GM23248 (cell line): ENCODE data around the gene KCNIP1. TPM values are rescaled to one million over a fixed set of nuclear protein-coding genes. Genes with fewer than 3 reads are reported as not detected.

Experiments used
- DNase-seq: peaks from one replicate; pipeline ENCODE4 v3.0.0-alpha.2; 2015
- H2AFZ ChIP-seq: fragments of 200-600 bp; sonication (generic); 2 replicates; pipeline ENCODE4 v1.6.1; 2016; ENCODE audit warnings: antibody characterized with exemption
- H3F3A ChIP-seq: fragments of 200-600 bp; sonication (generic); 2 replicates; pipeline ENCODE4 v1.6.1; 2016; ENCODE audit warnings: mild to moderate bottlenecking, antibody characterized with exemption, mixed run types; ENCODE audit not compliant: insufficient read depth
- H3K27ac ChIP-seq: fragments of 200-600 bp; sonication (generic); 2 replicates; pipeline ENCODE4 v1.5.1; 2016; ENCODE audit warnings: mild to moderate bottlenecking
- H3K27me3 ChIP-seq: fragments of 200-600 bp; sonication (generic); replicated peaks from 2 replicates; pipeline ENCODE4 v1.6.1; 2016; ENCODE audit warnings: mild to moderate bottlenecking; ENCODE audit not compliant: insufficient read depth
- H3K36me3 ChIP-seq: fragments of 200-600 bp; sonication (generic); 2 replicates; pipeline ENCODE4 v1.6.1; 2016; ENCODE audit warnings: low read depth, mild to moderate bottlenecking
- H3K4me1 ChIP-seq: fragments of 200-600 bp; sonication (generic); 2 replicates; pipeline ENCODE4 v1.6.1; 2016; ENCODE audit warnings: mild to moderate bottlenecking; ENCODE audit not compliant: insufficient read depth
- H3K4me2 ChIP-seq: fragments of 200-600 bp; sonication (generic); one replicate; pipeline ENCODE4 v1.6.1; 2016; ENCODE audit warnings: mild to moderate bottlenecking; ENCODE audit not compliant: unreplicated experiment
- H3K4me3 ChIP-seq: fragments of 200-600 bp; sonication (generic); 2 replicates; pipeline ENCODE4 v1.5.1; 2016; ENCODE audit warnings: mild to moderate bottlenecking
- H3K79me2 ChIP-seq: fragments of 200-600 bp; sonication (generic); 2 replicates; pipeline ENCODE4 v1.6.1; 2016; ENCODE audit warnings: mild to moderate bottlenecking; ENCODE audit not compliant: insufficient read depth
- H3K9ac ChIP-seq: fragments of 200-600 bp; sonication (generic); 2 replicates; pipeline ENCODE4 v1.6.1; 2016; ENCODE audit warnings: mild to moderate bottlenecking
- H3K9me2 ChIP-seq: fragments of 200-600 bp; sonication (generic); 2 replicates; pipeline ENCODE4 v1.6.1; 2016; ENCODE audit warnings: mixed run types, mild to moderate bottlenecking, moderate library complexity; ENCODE audit not compliant: insufficient read depth
- H3K9me3 ChIP-seq: fragments of 200-600 bp; sonication (generic); one replicate; pipeline ENCODE4 v1.6.1; 2017; ENCODE audit warnings: low read depth
- H4K20me1 ChIP-seq: fragments of 200-600 bp; sonication (generic); 2 replicates; pipeline ENCODE4 v1.6.0; 2016; ENCODE audit not compliant: insufficient read depth
- EZH2 ChIP-seq: fragments of 200-600 bp; sonication (generic); IDR thresholded peaks from 2 replicates; pipeline ENCODE4 v1.6.1; 2018; ENCODE audit warnings: antibody characterized with exemption, mild to moderate bottlenecking; ENCODE audit not compliant: insufficient read depth, poor library complexity, severe bottlenecking
- EZH2phosphoT487 ChIP-seq: fragments of 200-600 bp; sonication (generic); IDR thresholded peaks from 2 replicates; pipeline ENCODE4 v1.6.1; 2018; ENCODE audit warnings: antibody characterized with exemption, moderate library complexity, mild to moderate bottlenecking, low read depth; ENCODE audit not compliant: insufficient read depth
- WGBS, 2 experiments: methylation state at CpG; one replicate each; pipeline ENCODE4 v1.1.6; 2015 to 2017; ENCODE audit warnings: low lambda C conversion rate in 2 of 2, low coverage in 1 of 2; ENCODE audit errors: missing lambda C conversion rate in 2 of 2; 5-methylcytosine and 5-hydroxymethylcytosine counted together
- in situ Hi-C: fragments of 300-500 bp; cut with MboI; formaldehyde crosslinking; loops from 2 replicates; pipeline ENCODE4 v1.15.0; 2020
- polyA plus RNA-seq: library from polyadenylated mRNA; unstranded; fragments of >200 nt; fragmentation: Nextera tagmentation; extraction: Ambion mirVana; gene quantifications from 2 replicates; pipeline ENCODE4 v1.2.1, GENCODE V29; 2016
- total RNA-seq: library from RNA; depleted of rRNA; stranded (reverse); fragments of >200 nt; shearing (Covaris generic); gene quantifications from 2 replicates; pipeline ENCODE4 v1.2.3, GENCODE V29; 2014

Gene KCNIP1
- total and polyA plus RNA-seq, 2 experiments from 2014 or later: not detected

- Histone ChIP-seq H3K27me3 (peaks cover 10% of the 10 kb centered on the region), H3K79me2 (no peaks in the 10 kb centered on the region), H3K4me1 (no peaks in the 10 kb centered on the region), H3F3A (no peaks in the 10 kb centered on the region), H3K9me2 (no peaks in the 10 kb centered on the region), H2AFZ (no peak overlapping the region), H3K27ac (no peak overlapping the region), H3K4me2 (no peak overlapping the region), H3K36me3 (no peaks in the 10 kb centered on the region), H3K4me3 (no peak overlapping the region), H4K20me1 (no peaks in the 10 kb centered on the region), H3K9ac (no peak overlapping the region), H3K9me3 (no peaks in the 10 kb centered on the region)
- 36 to 48% methylated on average over 5 of the region's 5 CpGs for WGBS, 2 experiments
- no peak for DNase-seq
- TF ChIP-seq EZH2phosphoT487 (no peak), EZH2 (no peak)
- in situ Hi-C loops: no loop called here
Measured at GRCh38 chr5:170662966-170663365, 159.1 kb downstream of the KCNIP1 start.

GRCh38 chr5:170678811-170679210, 175.0 kb downstream of the KCNIP1 start:
- H3K27me3 ChIP-seq: peaks cover 20% of the 10 kb centered on the region
- DNase-seq: no peak
- H3K27ac ChIP-seq: no peak overlapping the region
- H3K9ac ChIP-seq: no peak overlapping the region
- no peaks in the 10 kb centered on the region for H4K20me1 ChIP-seq
- no peaks in the 10 kb centered on the region for H3F3A ChIP-seq
- H2AFZ ChIP-seq: no peak overlapping the region
- H3K4me3 ChIP-seq: no peak overlapping the region
- TF ChIP-seq EZH2phosphoT487: no peak
- TF ChIP-seq EZH2: no peak
- H3K4me2 ChIP-seq: no peak overlapping the region
- H3K9me3 ChIP-seq: no peaks in the 10 kb centered on the region
- H3K79me2 ChIP-seq: no peaks in the 10 kb centered on the region
- no peaks in the 10 kb centered on the region for H3K4me1 ChIP-seq
- no peaks in the 10 kb centered on the region; the same call in 1 of the 2 replicates for H3K9me2 ChIP-seq
- WGBS, 2 experiments: 70 to 74% methylated on average over 2 of the region's 2 CpGs
- H3K36me3 ChIP-seq: no peaks in the 10 kb centered on the region
- in situ Hi-C loops: no loop called here

- H3K9me3 ChIP-seq: no peaks in the 10 kb centered on the region
- no peaks in the 10 kb centered on the region for H3K4me1 ChIP-seq
- no peaks in the 10 kb centered on the region for H3K79me2 ChIP-seq
- WGBS, 2 experiments: 4 to 9% methylated on average over 28 of the region's 28 CpGs
- no peaks in the 10 kb centered on the region for H4K20me1 ChIP-seq
- no peak overlapping the region for H3K4me2 ChIP-seq
- TF ChIP-seq EZH2phosphoT487 (no peak), EZH2 (no peak)
- no peak overlapping the region for H3K9ac ChIP-seq
- no peak overlapping the region for H3K27ac ChIP-seq
- no peaks in the 10 kb centered on the region for H3F3A ChIP-seq
- peak; percentile 55 for DNase-seq
- H3K27me3 ChIP-seq: peaks cover 17% of the 10 kb centered on the region
- in situ Hi-C loops: no loop called here
- no peak overlapping the region; the same call in 1 of the 2 replicates for H3K4me3 ChIP-seq
- no peaks in the 10 kb centered on the region; the same call in 1 of the 2 replicates for H3K9me2 ChIP-seq
- no peak overlapping the region for H2AFZ ChIP-seq
- H3K36me3 ChIP-seq: no peaks in the 10 kb centered on the region
Measured at GRCh38 chr5:170681013-170681433, 177.2 kb downstream of the KCNIP1 start.

GRCh38 chr5:170691657-170692056, 187.8 kb downstream of the KCNIP1 start:
- H4K20me1 ChIP-seq: no peaks in the 10 kb centered on the region
- H3K27ac ChIP-seq: no peak overlapping the region
- no peak overlapping the region for H3K4me3 ChIP-seq
- no peak overlapping the region for H3K9ac ChIP-seq
- H3K27me3 ChIP-seq: peaks cover 20% of the 10 kb centered on the region
- H3F3A ChIP-seq: no peaks in the 10 kb centered on the region
- no peak for TF ChIP-seq EZH2phosphoT487
- TF ChIP-seq EZH2: no peak
- no peaks in the 10 kb centered on the region for H3K36me3 ChIP-seq
- 23 to 28% methylated on average over 4 of the region's 4 CpGs for WGBS, 2 experiments
- no peaks in the 10 kb centered on the region for H3K9me3 ChIP-seq
- H3K79me2 ChIP-seq: no peaks in the 10 kb centered on the region
- no peak for DNase-seq
- no peak overlapping the region for H2AFZ ChIP-seq
- H3K9me2 ChIP-seq: no peaks in the 10 kb centered on the region
- H3K4me2 ChIP-seq: no peak overlapping the region
- in situ Hi-C loops: no loop called here
- no peaks in the 10 kb centered on the region for H3K4me1 ChIP-seq

GRCh38 chr5:170693701-170694100, 189.9 kb downstream of the KCNIP1 start:
- Histone ChIP-seq H3K9me3 (no peaks in the 10 kb centered on the region), H3K79me2 (no peaks in the 10 kb centered on the region), H3K36me3 (no peaks in the 10 kb centered on the region), H3K27ac (no peak overlapping the region), H3K9me2 (no peaks in the 10 kb centered on the region), H3K4me2 (no peak overlapping the region), H2AFZ (no peak overlapping the region), H3K27me3 (peaks cover 9% of the 10 kb centered on the region; the same call in 1 of the 2 replicates), H4K20me1 (no peaks in the 10 kb centered on the region), H3K4me3 (no peak overlapping the region), H3K4me1 (no peaks in the 10 kb centered on the region), H3F3A (no peaks in the 10 kb centered on the region), H3K9ac (no peak overlapping the region)
- in situ Hi-C loops: no loop called here
- 28 to 38% methylated on average over 4 of the region's 4 CpGs for WGBS, 2 experiments
- no peak for TF ChIP-seq EZH2
- no peak for TF ChIP-seq EZH2phosphoT487
- DNase-seq: no peak
